22Rv1 (cell line): ENCODE measurements around the gene COL23A1.

Source experiments
- CTCF ChIP-seq: fragments of 450-650 bp; IDR thresholded peaks from 2 replicates; pipeline ENCODE4 v1.5.1; 2017; ENCODE audit warnings: mild to moderate bottlenecking
- ZFX ChIP-seq: fragments of 450-650 bp; IDR thresholded peaks from 2 replicates; pipeline ENCODE4 v1.6.1; 2017; ENCODE audit warnings: antibody characterized with exemption, borderline replicate concordance

- TF ChIP-seq CTCF, result no peak
- no peak for TF ChIP-seq ZFX
Measured at GRCh38 chr5:178201221-178201926, 388.8 kb downstream of the COL23A1 start.
